Prostate gland (tissue), 2 donors: ENCODE results near the gene C16orf96. TPM values are rescaled to one million over a fixed set of nuclear protein-coding genes. Genes with fewer than 3 reads are reported as not detected.

ENCODE experiments used
- DNase-seq: peaks from one replicate; pipeline ENCODE4 v3.0.0-alpha.2; 2019; ENCODE audit warnings: low spot score
- H3K27ac ChIP-seq, 2 donors: fragments of 200-600 bp; sonication (generic); 2 replicates each; pipeline ENCODE4 v1.5.1; 2017 to 2019
- H3K27me3 ChIP-seq: fragments of 200-600 bp; sonication (generic); replicated peaks from 2 replicates; pipeline ENCODE4 v1.5.1; 2019; ENCODE audit not compliant: insufficient read depth
- H3K36me3 ChIP-seq, 2 donors: fragments of 200-600 bp; sonication (generic); 1 replicate in 1 of 2; 2 replicates in 1 of 2; pipeline versions ENCODE4 v1.5.1 to v1.8.1; 2017 to 2019
- H3K4me1 ChIP-seq: fragments of 200-600 bp; sonication (generic); replicated peaks from 2 replicates; pipeline ENCODE4 v1.5.1; 2019
- H3K4me3 ChIP-seq, 2 donors: fragments of 200-600 bp; sonication (generic); 2 replicates each; pipeline ENCODE4 v1.5.1; 2017 to 2019
- H3K9me3 ChIP-seq: fragments of 200-600 bp; sonication (generic); 2 replicates; pipeline ENCODE4 v1.5.1; 2017
- CTCF ChIP-seq, 4 experiments: fragments of 200-600 bp in 2 of 4; fragments of 450-650 bp in 2 of 4; sonication (generic) in 2 of 4; IDR thresholded peaks; 1 replicate in 3 of 4; 2 replicates in 1 of 4; pipeline ENCODE4 v1.5.1; 2016 to 2019; ENCODE audit warnings: antibody characterized with exemption in 4 of 4, mild to moderate bottlenecking in 2 of 4, moderate library complexity in 2 of 4
- POLR2A ChIP-seq: fragments of 450-650 bp; IDR thresholded peaks from one replicate; pipeline ENCODE4 v1.6.1; 2016; ENCODE audit warnings: antibody characterized with exemption, mild to moderate bottlenecking
- POLR2AphosphoS5 ChIP-seq: sonication (generic); formaldehyde crosslinking; IDR thresholded peaks from one replicate; pipeline ENCODE4 v1.6.1; 2017; ENCODE audit warnings: antibody characterized with exemption
- WGBS: methylation state at CpG from one replicate; pipeline ENCODE4 v1.1.5; 2018; 5-methylcytosine and 5-hydroxymethylcytosine counted together
- intact Hi-C: fragments of 100-400 bp; cut with DNase I; formaldehyde crosslinking; loops from one replicate; pipeline ENCODE4 v1.14.2; 2022
- total RNA-seq, 2 donors: library from RNA; depleted of rRNA; stranded (reverse); fragments of >200 nt; gene quantifications; one replicate each; pipeline ENCODE4 v1.1.0, GENCODE V29; 2016

The C16orf96 gene
- total RNA-seq, 2 donors from 2014 or later, result 0.27 to 3.8 TPM

GRCh38 chr16:4611337-4612021 is 55.3 kb downstream of the C16orf96 start:
- H3K4me3 ChIP-seq, result no peak overlapping the region

GRCh38 chr16:4612474-4612931 is 56.4 kb downstream of the C16orf96 start:
- intact Hi-C loops, result loop anchor here (5.0 to 10.0 kb wide), 2 partner anchors 80 to 122 kb away; partner anchors contain the start of genes ANKS3, DNAAF8 and NUDT16L1
- Histone ChIP-seq H3K36me3 (peaks cover 0 to 7% of the 10 kb centered on the region in 2 donors), H3K4me1 (peaks cover 22% of the 10 kb centered on the region), H3K9me3 (no peaks in the 10 kb centered on the region), H3K4me3 (no peak overlapping the region), H3K27ac (no peak overlapping the region), H3K27me3 (no peaks in the 10 kb centered on the region)
- TF ChIP-seq POLR2AphosphoS5 (no peak), CTCF (IDR thresholded peaks at IDR 0.05) (no peak), POLR2A (no peak)
- WGBS, result 91% methylated on average over 6 of the region's 7 CpGs
- DNase-seq, result no peak

More at GRCh38 chr16:4611337-4612021, 55.3 kb downstream of the C16orf96 start:
- Histone ChIP-seq H3K36me3 (peaks cover 0 to 7% of the 10 kb centered on the region in 2 donors), H3K27ac (no peak overlapping the region), H3K9me3 (no peaks in the 10 kb centered on the region), H3K4me1 (peaks cover 15% of the 10 kb centered on the region), H3K27me3 (no peaks in the 10 kb centered on the region)
- no peak for TF ChIP-seq CTCF (IDR thresholded peaks at IDR 0.05)
- TF ChIP-seq POLR2AphosphoS5, result no peak
- TF ChIP-seq POLR2A, result no peak
- no peak for DNase-seq
- WGBS, result 70% methylated on average over 20 of the region's 22 CpGs
- intact Hi-C loops, result loop anchor here (5.0 to 10.0 kb wide), 2 partner anchors 81 to 123 kb away; partner anchors contain the start of genes ANKS3, DNAAF8 and NUDT16L1

- Histone ChIP-seq H3K36me3 (peaks cover 0 to 7% of the 10 kb centered on the region in 2 donors), H3K9me3 (no peaks in the 10 kb centered on the region), H3K27ac (peak overlapping the region; percentile 100), H3K27me3 (no peaks in the 10 kb centered on the region), H3K4me3 (peak overlapping the region; percentile 96 to 98), H3K4me1 (peaks cover 24% of the 10 kb centered on the region)
- no peak for TF ChIP-seq POLR2AphosphoS5
- no peak for TF ChIP-seq POLR2A
- no peak for TF ChIP-seq CTCF (IDR thresholded peaks at IDR 0.05)
- no peak for DNase-seq
- intact Hi-C loops, result loop anchor here (5.0 to 10.0 kb wide), 2 partner anchors 79 to 122 kb away; partner anchors contain the start of genes ANKS3, DNAAF8 and NUDT16L1
- 32% methylated on average over 13 of the region's 14 CpGs for WGBS
Observed at GRCh38 chr16:4612977-4613635, 57.0 kb downstream of the C16orf96 start.

GRCh38 chr16:4613636-4614570 is 57.8 kb downstream of the C16orf96 start:
- Histone ChIP-seq H3K27me3 (no peaks in the 10 kb centered on the region), H3K27ac (peak overlapping the region; percentile 100), H3K36me3 (no peaks in the 10 kb centered on the region), H3K9me3 (no peaks in the 10 kb centered on the region), H3K4me3 (peak overlapping the region; percentile 96 to 98), H3K4me1 (peaks cover 24% of the 10 kb centered on the region)
- intact Hi-C loops, result loop anchor here (5.0 to 10.0 kb wide), 2 partner anchors 78 to 121 kb away; partner anchors contain the start of genes ANKS3, DNAAF8 and NUDT16L1
- WGBS, result 1% methylated on average over 68 of the region's 92 CpGs
- TF ChIP-seq CTCF (IDR thresholded peaks at IDR 0.05) (no peak), POLR2AphosphoS5 (no peak), POLR2A (no peak)
- no peak for DNase-seq
